Measurements from ENCODE around the gene SHISA9.

- no peak for TF ChIP-seq ZNF274 (IDR thresholded peaks at IDR 0.05; ENCODE audit: low read depth, low read length)
- TF ChIP-seq YY1 (IDR thresholded peaks at IDR 0.05; ENCODE audit: insufficient read depth, insufficient read length), result no peak
- TF ChIP-seq SUZ12 (IDR thresholded peaks at IDR 0.05; ENCODE audit: extremely low read depth, insufficient read depth, insufficient read length), result no peak
Observed at GRCh38 chr16:12985516-12985915, 84.1 kb downstream of the SHISA9 start.
